Lung (tissue), 12 donors: ENCODE measurements around the gene MDK. TPM values are rescaled to one million over a fixed set of nuclear protein-coding genes. Genes with fewer than 3 reads are reported as not detected.
A peak's percentile ranks its signal among the peaks of the same experiment; 100 is the strongest.

Experiments
- ATAC-seq: fragments of 200-7000 bp; cut with Tn5 transposase; one replicate; pipeline ENCODE4 v1.9.1; 2020; ENCODE audit warnings: moderate number of reproducible peaks; ENCODE audit not compliant: insufficient read depth, low FRiP score
- DNase-seq, 3 donors: peaks; one replicate each; pipeline ENCODE4 v3.0.0-alpha.2; 2013 to 2017
- H3K27ac ChIP-seq, 2 donors: one replicate each; pipeline ENCODE4 v1.5.1; 2013; ENCODE audit warnings: mild to moderate bottlenecking in 2 of 2, moderate library complexity in 2 of 2, control low read depth in 1 of 2, inconsistent platforms in 1 of 2, low read depth in 1 of 2, low read length in 1 of 2
- H3K27me3 ChIP-seq, 3 donors: one replicate each; pipeline ENCODE4 v1.5.1; 2013; ENCODE audit warnings: low read length in 2 of 3; ENCODE audit not compliant: control insufficient read depth in 3 of 3, insufficient read depth in 3 of 3
- H3K36me3 ChIP-seq, 4 donors: one replicate each; pipeline ENCODE4 v1.5.1; 2013; ENCODE audit warnings: low read length in 4 of 4, mild to moderate bottlenecking in 1 of 4, moderate library complexity in 1 of 4; ENCODE audit not compliant: control insufficient read depth in 4 of 4, insufficient read depth in 4 of 4
- H3K4me1 ChIP-seq, 5 donors: one replicate each; pipeline ENCODE4 v1.5.1; 2013; ENCODE audit warnings: low read length in 5 of 5, mild to moderate bottlenecking in 2 of 5, moderate library complexity in 1 of 5; ENCODE audit not compliant: control insufficient read depth in 5 of 5, insufficient read depth in 5 of 5
- H3K4me3 ChIP-seq: one replicate; pipeline ENCODE4 v1.5.1; 2013; ENCODE audit warnings: mild to moderate bottlenecking, control low read depth, moderate library complexity
- H3K9ac ChIP-seq, 2 donors: one replicate each; pipeline ENCODE4 v1.5.1; 2013; ENCODE audit warnings: low read length in 2 of 2, control low read depth in 1 of 2; ENCODE audit not compliant: insufficient read depth in 1 of 2
- H3K9me3 ChIP-seq, 4 donors: one replicate each; pipeline ENCODE4 v1.5.1; 2013; ENCODE audit warnings: low read length in 3 of 4, mild to moderate bottlenecking in 1 of 4, moderate library complexity in 1 of 4; ENCODE audit not compliant: control insufficient read depth in 4 of 4, insufficient read depth in 3 of 4
- CTCF ChIP-seq: IDR thresholded peaks from 2 replicates; pipeline ENCODE4 v1.5.1; 2012; ENCODE audit warnings: mild to moderate bottlenecking; ENCODE audit errors: control extremely low read depth, extremely low read depth
- WGBS, 2 donors: extraction: QIAGEN DNeasy Blood & Tissue Kit; methylation state at CpG; one replicate each; pipeline ENCODE4 v1.1.7; 2013; 5-methylcytosine and 5-hydroxymethylcytosine counted together
- polyA plus RNA-seq, 2 donors: library from polyadenylated mRNA; stranded (reverse); fragments of 200-250 nt; gene quantifications; one replicate each; pipeline ENCODE4 v1.2.1, GENCODE V29; 2013
- total RNA-seq, 2 donors: library from RNA; depleted of rRNA in 1 of 2; stranded (reverse); fragments of >200 nt in 1 of 2; gene quantifications; one replicate each; pipeline ENCODE4 v1.2.1, GENCODE V29; 2014 to 2021
- donor health status: control.
- donor health status: control.
- donor health status: Bipolar disorder and iron deficiency.
- donor health status: healthy.
- donor health status: DM: yes; HTN: yes; CAD: no.

The MDK gene
- total and polyA plus RNA-seq, 4 donors = 26.9 to 134 (median 41.5) TPM

GRCh38 chr11:46364056-46364455, 17.4 kb upstream of the MDK start:
- no peak overlapping the region for H3K9ac ChIP-seq

GRCh38 chr11:46364791-46365190, 16.7 kb upstream of the MDK start:
- WGBS, 2 donors = 87 to 93% methylated on average over 3 of the region's 3 CpGs

More at GRCh38 chr11:46364056-46364455, 17.4 kb upstream of the MDK start:
- ATAC-seq = no peak
- no peak for TF ChIP-seq CTCF
- Histone ChIP-seq H3K27me3 (no peaks in the 10 kb centered on the region), H3K4me1 (peaks cover 4 to 38% (median 26%) of the 10 kb centered on the region in 5 donors), H3K9me3 (no peaks in the 10 kb centered on the region), H3K36me3 (peaks cover 0 to 12% (median 0%) of the 10 kb centered on the region in 4 donors), H3K27ac (peak overlapping the region; percentile 73 to 85), H3K4me3 (no peak overlapping the region)
- DNase-seq = no peak
- WGBS, 2 donors = 79 to 89% methylated on average over 9 of the region's 9 CpGs

GRCh38 chr11:46366260-46366659, 15.2 kb upstream of the MDK start:
- H3K4me1 ChIP-seq = peaks cover 4 to 36% (median 21%) of the 10 kb centered on the region in 5 donors
- WGBS, 2 donors = 89 to 92% methylated on average over 22 of the region's 22 CpGs
- H3K9ac ChIP-seq = no peak overlapping the region
- H3K27ac ChIP-seq = no peak overlapping the region
- H3K9me3 ChIP-seq = no peaks in the 10 kb centered on the region
- no peak for DNase-seq
- no peak overlapping the region for H3K4me3 ChIP-seq
- H3K27me3 ChIP-seq = no peaks in the 10 kb centered on the region
- TF ChIP-seq CTCF = no peak
- ATAC-seq = no peak
- peaks cover 0 to 25% (median 1%) of the 10 kb centered on the region in 4 donors for H3K36me3 ChIP-seq

More at GRCh38 chr11:46364791-46365190, 16.7 kb upstream of the MDK start:
- ATAC-seq = no peak
- H3K4me1 ChIP-seq = peaks cover 4 to 42% (median 26%) of the 10 kb centered on the region in 5 donors
- no peak overlapping the region for H3K27ac ChIP-seq
- no peak overlapping the region for H3K9ac ChIP-seq
- TF ChIP-seq CTCF = no peak
- no peaks in the 10 kb centered on the region for H3K27me3 ChIP-seq
- H3K36me3 ChIP-seq = peaks cover 0 to 17% (median 0%) of the 10 kb centered on the region in 4 donors
- H3K9me3 ChIP-seq = no peaks in the 10 kb centered on the region
- H3K4me3 ChIP-seq = no peak overlapping the region
- DNase-seq = no peak

GRCh38 chr11:46366661-46367161, 14.8 kb upstream of the MDK start:
- Histone ChIP-seq H3K9me3 (no peaks in the 10 kb centered on the region), H3K9ac (no peak overlapping the region), H3K4me3 (no peak overlapping the region), H3K4me1 (peaks cover 4 to 32% (median 17%) of the 10 kb centered on the region in 5 donors), H3K27ac (no peak overlapping the region), H3K27me3 (no peaks in the 10 kb centered on the region), H3K36me3 (peaks cover 0 to 29% (median 2%) of the 10 kb centered on the region in 4 donors)
- DNase-seq (no peak), ATAC-seq (no peak)
- no peak for TF ChIP-seq CTCF
- whole genome bisulfite sequencing, 2 donors = 93 to 95% methylated on average over 25 to 31 of the region's 31 CpGs
